Epithelial cell of proximal tubule (primary cell): ENCODE data around the gene NUAK1. TPM values are rescaled to one million over a fixed set of nuclear protein-coding genes. Genes with fewer than 3 reads are reported as not detected.
A peak's percentile ranks its signal among the peaks of the same experiment; 100 is the strongest.

Experiments used
- DNase-seq: peaks from one replicate; pipeline ENCODE4 v3.0.0-alpha.2; 2011; ENCODE audit warnings: low read depth
- H3K4me3 ChIP-seq: 2 replicates; pipeline ENCODE4 v1.5.1; 2011; ENCODE audit warnings: low read depth, mild to moderate bottlenecking, low read length
- CTCF ChIP-seq: conservative IDR thresholded peaks from 2 replicates; pipeline ENCODE4 v1.5.1; 2012; ENCODE audit warnings: low read depth, mild to moderate bottlenecking, low read length
- total RNA-seq: library from RNA; depleted of rRNA; stranded (reverse); fragments of >200 nt; gene quantifications from 2 replicates; pipeline ENCODE4 v1.2.3, GENCODE V29; 2015

Gene NUAK1
- total RNA-seq, 1 donor from 2014 or later = 34.5 TPM

DNA sequence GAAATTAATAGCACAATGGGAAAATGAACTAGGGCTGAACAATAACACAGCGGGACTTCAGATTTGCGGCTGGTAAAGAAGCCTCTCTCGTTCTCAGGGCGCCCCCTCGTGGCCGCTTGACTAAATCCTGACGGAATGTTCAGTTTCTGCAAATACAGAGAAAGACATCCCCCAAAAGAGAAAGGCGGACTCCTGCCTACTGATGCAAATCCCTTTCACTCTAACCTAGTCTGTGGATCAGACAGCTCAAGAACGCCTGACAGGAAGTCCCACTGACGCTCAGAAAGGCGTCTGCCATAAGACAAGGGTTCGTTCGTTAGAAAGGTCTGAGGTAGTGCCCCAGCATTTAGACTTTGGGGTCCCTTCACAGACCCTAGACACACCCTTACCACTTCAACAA is 2.5 kb downstream of the NUAK1 start:
- DNase-seq = no peak
- peak; percentile 82 for TF ChIP-seq CTCF
- peak overlapping the region; percentile 32 for H3K4me3 ChIP-seq

- H3K4me3 ChIP-seq = no peak overlapping the region
- TF ChIP-seq CTCF = no peak
- DNase-seq = no peak
Observed at GRCh38 chr12:106135781-106136180, 3.0 kb downstream of the NUAK1 start.

- no peak overlapping the region for H3K4me3 ChIP-seq
- TF ChIP-seq CTCF = no peak
- no peak for DNase-seq
Observed at GRCh38 chr12:106135075-106135474, 3.7 kb downstream of the NUAK1 start.

DNA sequence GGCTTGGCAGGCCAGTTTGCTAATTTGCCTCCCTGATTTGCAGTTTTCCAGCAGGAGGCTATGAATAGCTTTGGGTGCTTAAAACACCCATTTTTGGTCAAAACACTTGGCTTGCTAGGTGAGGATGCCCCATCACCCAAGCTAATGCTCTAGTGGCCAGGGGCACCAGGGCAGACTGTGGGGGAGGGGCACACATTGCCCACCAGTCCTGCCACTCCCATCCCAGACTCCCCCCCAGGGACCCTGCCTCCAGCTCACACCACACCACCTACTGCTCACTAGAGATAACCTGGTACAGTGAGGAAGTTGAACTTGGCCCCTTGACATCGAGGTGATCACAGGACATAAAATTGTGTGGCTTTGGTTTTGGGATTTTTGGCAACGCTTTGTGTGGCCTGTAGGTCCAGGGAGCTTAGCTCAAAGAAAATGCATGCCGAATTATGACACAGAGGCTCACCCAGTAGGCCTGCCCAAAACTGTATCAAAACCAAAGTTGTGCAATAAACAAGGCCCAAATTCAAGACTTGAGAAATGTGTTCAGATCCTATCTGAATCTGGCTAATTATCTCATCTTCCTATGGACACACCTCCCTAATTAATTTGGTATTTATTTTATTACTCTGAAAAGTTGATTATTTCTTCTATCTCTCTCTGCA is 4.3 kb downstream of the NUAK1 start:
- DNase-seq = no peak
- no peak overlapping the region for H3K4me3 ChIP-seq
- TF ChIP-seq CTCF = no peak

GRCh38 chr12:106133136-106134087 is 5.3 kb downstream of the NUAK1 start:
- DNase-seq = peak; percentile 59
- TF ChIP-seq CTCF = no peak
- H3K4me3 ChIP-seq = no peak overlapping the region

- TF ChIP-seq CTCF = no peak
- H3K4me3 ChIP-seq = no peak overlapping the region
- no peak for DNase-seq
Observed at GRCh38 chr12:106132175-106133135, 6.3 kb downstream of the NUAK1 start.
